Uterus (tissue), 4 donors: ENCODE data around the gene RSAD1. TPM values are rescaled to one million over a fixed set of nuclear protein-coding genes. Genes with fewer than 3 reads are reported as not detected.
"Not testable (repeated sequence)": the region's sequence is repeated elsewhere in the genome, so short reads cannot be mapped to it uniquely, and the experiment has no call there.

ENCODE experiments used
- DNase-seq, 2 donors: peaks; one replicate each; pipeline ENCODE4 v3.0.0-alpha.2; 2019 to 2020
- H3K27ac ChIP-seq, 2 donors: fragments of 200-600 bp; sonication (generic); 1 replicate in 1 of 2; 2 replicates in 1 of 2; pipeline ENCODE4 v1.5.1; 2016 to 2018
- H3K27me3 ChIP-seq, 2 donors: fragments of 200-600 bp; sonication (generic); one replicate each; pipeline ENCODE4 v1.5.1; 2018 to 2019; ENCODE audit warnings: control low read depth in 1 of 2
- H3K36me3 ChIP-seq, 2 donors: fragments of 200-600 bp; sonication (generic); one replicate each; pipeline ENCODE4 v1.5.1; 2019; ENCODE audit warnings: control low read depth in 1 of 2
- H3K4me1 ChIP-seq, 2 donors: fragments of 200-600 bp; sonication (generic); one replicate each; pipeline ENCODE4 v1.5.1; 2018 to 2019; ENCODE audit warnings: control low read depth in 1 of 2
- H3K4me3 ChIP-seq, 2 donors: fragments of 200-600 bp; sonication (generic); 1 replicate in 1 of 2; 2 replicates in 1 of 2; pipeline ENCODE4 v1.5.1; 2018 to 2019; ENCODE audit warnings: mild to moderate bottlenecking in 1 of 2
- H3K9me3 ChIP-seq, 2 donors: fragments of 200-600 bp; sonication (generic); one replicate each; pipeline ENCODE4 v1.5.1; 2019; ENCODE audit warnings: control low read depth in 1 of 2
- CTCF ChIP-seq, 4 experiments: fragments of 200-600 bp in 2 of 4; fragments of 450-650 bp in 2 of 4; sonication (generic) in 2 of 4; IDR thresholded peaks; one replicate each; pipeline ENCODE4 v1.5.1; 2016 to 2019; ENCODE audit warnings: antibody characterized with exemption in 4 of 4, mild to moderate bottlenecking in 2 of 4, moderate library complexity in 1 of 4
- POLR2A ChIP-seq, 2 donors: fragments of 450-650 bp; IDR thresholded peaks; one replicate each; pipeline ENCODE4 v1.6.1; 2016; ENCODE audit warnings: antibody characterized with exemption in 2 of 2, mild to moderate bottlenecking in 1 of 2, moderate library complexity in 1 of 2
- intact Hi-C: fragments of 100-400 bp; cut with DNase I; formaldehyde crosslinking; loops from one replicate; pipeline ENCODE4 v1.15.1; 2023; ENCODE audit warnings: low total_unique reads
- total RNA-seq, 4 donors: library from RNA; depleted of rRNA in 3 of 4; stranded (reverse); fragments of >200 nt in 3 of 4; gene quantifications; one replicate each; pipeline versions ENCODE4 v1.1.0 to v1.2.4, GENCODE V29; 2014 to 2023
- donor health status: DM: yes; HTN: yes; CAD: no.

Gene RSAD1
- total RNA-seq, 4 donors from 2014 or later, result 12.9 to 42.6 (median 30.7) TPM

GRCh38 chr17:50471009-50471905 lies 7.4 kb upstream of the RSAD1 start:
- H3K4me1 ChIP-seq, result peaks cover 0 to 15% of the 10 kb centered on the region in 2 donors
- DNase-seq, result no peak
- intact Hi-C loops, result no loop called here
- H3K4me3 ChIP-seq, result no peak overlapping the region
- TF ChIP-seq CTCF (IDR thresholded peaks at IDR 0.05) (no peak), POLR2A (IDR thresholded peaks at IDR 0.05) (no peak)
- no peaks in the 10 kb centered on the region for H3K9me3 ChIP-seq
- no peaks in the 10 kb centered on the region for H3K36me3 ChIP-seq
- H3K27ac ChIP-seq, result peak overlapping the region in 1 of 2 donors; percentile 4
- no peaks in the 10 kb centered on the region for H3K27me3 ChIP-seq

GRCh38 chr17:50472286-50472685 lies 6.4 kb upstream of the RSAD1 start:
- no peak for TF ChIP-seq POLR2A (IDR thresholded peaks at IDR 0.05)
- no peak for TF ChIP-seq CTCF (IDR thresholded peaks at IDR 0.05)
- H3K36me3 ChIP-seq, result no peaks in the 10 kb centered on the region
- H3K27me3 ChIP-seq, result no peaks in the 10 kb centered on the region
- peaks cover 0 to 15% of the 10 kb centered on the region in 2 donors for H3K4me1 ChIP-seq
- intact Hi-C loops, result no loop called here
- H3K27ac ChIP-seq, result no peak overlapping the region
- H3K4me3 ChIP-seq, result no peak overlapping the region
- no peaks in the 10 kb centered on the region for H3K9me3 ChIP-seq
- no peak for DNase-seq

GRCh38 chr17:50472761-50473161 lies 5.9 kb upstream of the RSAD1 start:
- H3K36me3 ChIP-seq, H3K27ac ChIP-seq, H3K27me3 ChIP-seq, H3K9me3 ChIP-seq, H3K4me3 ChIP-seq, intact Hi-C loops, DNase-seq: not testable (repeated sequence)
- peaks cover 0 to 15% of the 10 kb centered on the region in 2 donors for H3K4me1 ChIP-seq

- H3K27me3 ChIP-seq, result no peaks in the 10 kb centered on the region
- peaks cover 0 to 7% of the 10 kb centered on the region in 2 donors for H3K4me1 ChIP-seq
- H3K9me3 ChIP-seq, result no peaks in the 10 kb centered on the region
- no peak overlapping the region for H3K4me3 ChIP-seq
- no peaks in the 10 kb centered on the region for H3K36me3 ChIP-seq
- no peak for TF ChIP-seq CTCF (IDR thresholded peaks at IDR 0.05)
- no peak for TF ChIP-seq POLR2A (IDR thresholded peaks at IDR 0.05)
- intact Hi-C loops, result no loop called here
- H3K27ac ChIP-seq, result no peak overlapping the region
- DNase-seq, result no peak
These were observed 4.8 kb upstream of the RSAD1 start for GRCh38 chr17:50473901-50474300.

GRCh38 chr17:50474523-50474922 lies 4.1 kb upstream of the RSAD1 start:
- Histone ChIP-seq H3K27ac (no peak overlapping the region), H3K27me3 (no peaks in the 10 kb centered on the region), H3K4me1 (peaks cover 0 to 1% of the 10 kb centered on the region in 2 donors), H3K4me3 (no peak overlapping the region), H3K36me3 (no peaks in the 10 kb centered on the region), H3K9me3 (no peaks in the 10 kb centered on the region)
- DNase-seq, result no peak
- TF ChIP-seq CTCF (IDR thresholded peaks at IDR 0.05) (no peak), POLR2A (IDR thresholded peaks at IDR 0.05) (no peak)
- intact Hi-C loops, result no loop called here
